Activated T-helper 2 cell treated with anti-CD3 and anti-CD28 coated beads, Interferon-gamma antibody, Interleukin-2, Interleukin-4, amounts not matched to agents 10 μg/mL and 5 μg/mL and 100 μg/mL, durations not matched to agents 14 hours and 24 hours and 36 hours (primary cell): ENCODE measurements around the gene USP24. TPM values are rescaled to one million over a fixed set of nuclear protein-coding genes. Genes with fewer than 3 reads are reported as not detected.

Experiments
- DNase-seq: peaks from one replicate; pipeline ENCODE4 v3.0.0; 2021; ENCODE audit warnings: low spot score
- H3K27ac Mint-ChIP-seq: one replicate; pipeline ENCODE4 v1.8.0; 2021; ENCODE audit warnings: mixed read lengths
- H3K27me3 Mint-ChIP-seq: one replicate; pipeline ENCODE4 v1.8.0; 2021; ENCODE audit warnings: low read depth, mixed read lengths
- H3K36me3 Mint-ChIP-seq: one replicate; pipeline ENCODE4 v1.8.0; 2021; ENCODE audit warnings: low read depth, mixed read lengths
- H3K4me1 Mint-ChIP-seq: one replicate; pipeline ENCODE4 v1.8.0; 2021; ENCODE audit warnings: low read depth, mixed read lengths
- H3K4me3 Mint-ChIP-seq: one replicate; pipeline ENCODE4 v1.8.0; 2021; ENCODE audit warnings: low read depth, mild to moderate bottlenecking, moderate library complexity, mixed read lengths
- H3K9me3 Mint-ChIP-seq: one replicate; pipeline ENCODE4 v1.8.0; 2021; ENCODE audit warnings: mixed read lengths
- intact Hi-C: fragments of 100-400 bp; cut with micrococcal nuclease; formaldehyde crosslinking; loops from one replicate; pipeline ENCODE4 v1.15.1; 2023
- total RNA-seq: library from RNA; stranded (reverse); gene quantifications from 2 replicates; pipeline ENCODE4 v1.2.3, GENCODE V29; 2022

Gene USP24
- total RNA-seq, 1 donor from 2014 or later = 42.6 TPM

- Mint-ChIP-seq H3K27ac (no peak overlapping the region), H3K27me3 (peaks cover 27% of the 10 kb centered on the region), H3K4me1 (peaks cover 3% of the 10 kb centered on the region), H3K4me3 (no peak overlapping the region), H3K36me3 (no peaks in the 10 kb centered on the region), H3K9me3 (no peaks in the 10 kb centered on the region)
- no peak for DNase-seq
- intact Hi-C loops = no loop called here
These were observed 170.4 kb downstream of the USP24 start for GRCh38 chr1:55044617-55045397.

- H3K27ac Mint-ChIP-seq = no peak overlapping the region
- H3K4me1 Mint-ChIP-seq = peaks cover 3% of the 10 kb centered on the region
- intact Hi-C loops = no loop called here
- H3K36me3 Mint-ChIP-seq = no peaks in the 10 kb centered on the region
- peaks cover 35% of the 10 kb centered on the region for H3K27me3 Mint-ChIP-seq
- H3K4me3 Mint-ChIP-seq = no peak overlapping the region
- no peaks in the 10 kb centered on the region for H3K9me3 Mint-ChIP-seq
- no peak for DNase-seq
These were observed 171.4 kb downstream of the USP24 start for GRCh38 chr1:55043726-55044125.

- H3K36me3 Mint-ChIP-seq = no peaks in the 10 kb centered on the region
- H3K27me3 Mint-ChIP-seq = peaks cover 42% of the 10 kb centered on the region
- H3K27ac Mint-ChIP-seq = no peak overlapping the region
- peaks cover 3% of the 10 kb centered on the region for H3K4me1 Mint-ChIP-seq
- H3K9me3 Mint-ChIP-seq = no peaks in the 10 kb centered on the region
- intact Hi-C loops = no loop called here
- no peak overlapping the region for H3K4me3 Mint-ChIP-seq
- DNase-seq = no peak
These were observed 172.2 kb downstream of the USP24 start for GRCh38 chr1:55043011-55043410.

GRCh38 chr1:55041613-55042012 is 173.6 kb downstream of the USP24 start:
- no peak for DNase-seq
- Mint-ChIP-seq H3K27ac (no peak overlapping the region), H3K36me3 (no peaks in the 10 kb centered on the region), H3K9me3 (no peaks in the 10 kb centered on the region), H3K4me3 (no peak overlapping the region), H3K27me3 (peaks cover 53% of the 10 kb centered on the region), H3K4me1 (peaks cover 3% of the 10 kb centered on the region)
- intact Hi-C loops = no loop called here

- Mint-ChIP-seq H3K27ac (no peak overlapping the region), H3K36me3 (no peaks in the 10 kb centered on the region)
These were observed 174.2 kb downstream of the USP24 start for GRCh38 chr1:55040933-55041494.

GRCh38 chr1:55040083-55040932 is 174.9 kb downstream of the USP24 start:
- Mint-ChIP-seq H3K4me3 (no peak overlapping the region), H3K36me3 (no peaks in the 10 kb centered on the region), H3K9me3 (no peaks in the 10 kb centered on the region), H3K4me1 (peaks cover 3% of the 10 kb centered on the region), H3K27ac (no peak overlapping the region), H3K27me3 (peaks cover 64% of the 10 kb centered on the region)
- intact Hi-C loops = no loop called here
- DNase-seq = no peak

More at GRCh38 chr1:55040933-55041494, 174.2 kb downstream of the USP24 start:
- intact Hi-C loops = no loop called here
- H3K4me1 Mint-ChIP-seq = peaks cover 3% of the 10 kb centered on the region
- no peak overlapping the region for H3K4me3 Mint-ChIP-seq
- H3K9me3 Mint-ChIP-seq = no peaks in the 10 kb centered on the region
- peaks cover 58% of the 10 kb centered on the region for H3K27me3 Mint-ChIP-seq
- no peak for DNase-seq

- H3K27me3 Mint-ChIP-seq = peaks cover 67% of the 10 kb centered on the region
- H3K4me3 Mint-ChIP-seq = no peak within 1 kb of the TSS
- intact Hi-C loops = no loop called here
- no peak for DNase-seq
- peaks cover 3% of the 10 kb centered on the region for H3K4me1 Mint-ChIP-seq
- no peaks in the 10 kb centered on the region for H3K9me3 Mint-ChIP-seq
- H3K36me3 Mint-ChIP-seq = no peaks in the 10 kb centered on the region
- H3K27ac Mint-ChIP-seq = no peak within 1 kb of the TSS
These were observed 175.7 kb downstream of the USP24 start, which contains the start of gene PCSK9 for GRCh38 chr1:55039342-55040082. Gene PCSK9 (plus strand): TSS chr1:55039548. CDS start chr1:55039838, 290 bp downstream.

- peaks cover 70% of the 10 kb centered on the region for H3K27me3 Mint-ChIP-seq
- no peak for DNase-seq
- H3K9me3 Mint-ChIP-seq = no peaks in the 10 kb centered on the region
- H3K4me3 Mint-ChIP-seq = no peak overlapping the region
- no peaks in the 10 kb centered on the region for H3K36me3 Mint-ChIP-seq
- H3K27ac Mint-ChIP-seq = no peak overlapping the region
- intact Hi-C loops = no loop called here
- peaks cover 3% of the 10 kb centered on the region for H3K4me1 Mint-ChIP-seq
These were observed 176.2 kb downstream of the USP24 start for GRCh38 chr1:55038974-55039341.

GRCh38 chr1:55038552-55038838 is 176.7 kb downstream of the USP24 start:
- DNase-seq = no peak
- Mint-ChIP-seq H3K4me3 (no peak overlapping the region), H3K27me3 (peaks cover 71% of the 10 kb centered on the region), H3K36me3 (no peaks in the 10 kb centered on the region), H3K9me3 (no peaks in the 10 kb centered on the region), H3K4me1 (peaks cover 3% of the 10 kb centered on the region), H3K27ac (no peak overlapping the region)
- intact Hi-C loops = no loop called here

GRCh38 chr1:55037733-55038551 is 177.2 kb downstream of the USP24 start:
- Mint-ChIP-seq H3K27ac (no peak overlapping the region), H3K9me3 (no peaks in the 10 kb centered on the region), H3K4me3 (no peak overlapping the region), H3K27me3 (peaks cover 73% of the 10 kb centered on the region), H3K36me3 (no peaks in the 10 kb centered on the region), H3K4me1 (peaks cover 3% of the 10 kb centered on the region)
- no peak for DNase-seq
- intact Hi-C loops = no loop called here

- DNase-seq = no peak
- intact Hi-C loops = no loop called here
- H3K4me1 Mint-ChIP-seq = peaks cover 3% of the 10 kb centered on the region
- no peak overlapping the region for H3K4me3 Mint-ChIP-seq
- peaks cover 62% of the 10 kb centered on the region for H3K27me3 Mint-ChIP-seq
- no peaks in the 10 kb centered on the region for H3K36me3 Mint-ChIP-seq
- H3K9me3 Mint-ChIP-seq = no peaks in the 10 kb centered on the region
- H3K27ac Mint-ChIP-seq = no peak overlapping the region
These were observed 179.3 kb downstream of the USP24 start for GRCh38 chr1:55035904-55036303.
